ENCODE measurements around the gene PIGL. TPM values are rescaled to one million over a fixed set of nuclear protein-coding genes. Genes with fewer than 3 reads are reported as not detected.

The PIGL gene
- total RNA-seq, 1 experiment from 2014 or later = 59.2 TPM

DNA sequence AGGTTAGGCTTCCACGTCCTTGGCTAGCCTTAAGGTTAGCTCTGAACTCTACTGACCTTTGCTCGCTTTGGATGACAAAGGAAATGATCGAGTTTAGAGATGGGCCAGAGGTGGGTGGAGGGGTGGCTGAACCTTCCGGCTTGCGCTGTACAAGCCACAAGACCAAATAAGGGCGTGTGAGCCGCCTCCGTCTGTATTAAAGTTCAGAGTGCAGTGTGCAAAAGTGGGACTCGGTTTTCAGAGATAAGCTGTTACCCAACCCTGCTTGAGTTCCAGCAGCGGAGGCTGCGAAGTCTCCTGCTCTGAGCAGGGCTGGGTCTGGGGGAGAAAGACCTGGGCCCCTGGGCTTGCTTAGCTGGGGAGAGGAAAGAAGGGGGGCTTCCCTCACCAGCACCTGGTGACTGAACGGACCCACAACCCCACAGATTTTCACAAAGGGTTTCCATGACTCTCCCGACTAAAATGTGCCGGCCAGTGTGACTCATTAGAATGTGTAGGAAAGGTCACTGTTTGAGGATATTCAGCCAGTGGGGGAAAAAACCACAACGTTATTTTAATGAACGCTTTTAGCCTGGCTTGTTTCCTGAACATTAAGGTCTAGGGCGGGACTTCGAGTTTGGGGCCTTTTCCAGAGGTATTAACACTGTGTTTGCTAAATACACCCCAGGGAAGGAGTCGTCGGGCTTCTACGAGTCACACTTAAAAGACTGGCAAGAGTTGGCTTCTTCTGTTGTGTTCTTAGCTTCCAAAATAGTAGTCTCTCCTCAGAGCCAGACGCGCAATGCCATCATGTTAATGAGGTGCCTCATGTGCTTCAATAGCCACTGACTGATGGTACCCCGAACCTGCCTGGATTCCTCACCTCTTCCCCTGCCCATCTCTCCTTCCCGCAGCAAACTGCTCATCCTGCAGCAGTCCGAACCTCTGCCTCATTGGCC is 69.3 kb downstream of the PIGL start:
- BruUV-seq (replicated peaks) = no TSS peak
- peak; percentile 91 to 94 for DNase-seq
- Histone ChIP-seq H3K9me2 (ENCODE audit: insufficient read depth) (no peaks in the 10 kb centered on the region), H4K20me1 (ENCODE audit: insufficient read depth) (no peaks in the 10 kb centered on the region), H3K4me1 (replicated peaks; ENCODE audit: insufficient read depth) (peaks cover 73% of the 10 kb centered on the region), H3K36me3 (ENCODE audit: low read depth) (no peaks in the 10 kb centered on the region), H3K27ac (peak overlapping the region; percentile 98), H3F3A (ENCODE audit: insufficient read depth, low read depth) (peaks cover 48% of the 10 kb centered on the region), H3K27me3 (ENCODE audit: insufficient read depth, low read depth) (no peaks in the 10 kb centered on the region), H3K9me3 (ENCODE audit: insufficient read depth, low read depth) (no peaks in the 10 kb centered on the region), H2AFZ (peak overlapping the region; percentile 71; the same call in 1 of the 2 replicates), H3K4me2 (peak overlapping the region; percentile 77), H3K79me2 (ENCODE audit: low read depth) (no peaks in the 10 kb centered on the region), H3K4me3 (peak overlapping the region; percentile 45; the same call in 1 of the 2 replicates)
- POLR2A ChIA-PET (ENCODE audit: unreplicated experiment) = interaction anchor here (0.6 to 1.3 kb wide), 9 partner anchors 49 to 191 kb away, joined by 3 to 14 read pairs (median 5); partner anchors contain the start of genes CENPV and UBB
- no peak for TF ChIP-seq EZH2 (IDR thresholded peaks at IDR 0.05; ENCODE audit: low read depth)
- TF ChIP-seq, protein P1, sequence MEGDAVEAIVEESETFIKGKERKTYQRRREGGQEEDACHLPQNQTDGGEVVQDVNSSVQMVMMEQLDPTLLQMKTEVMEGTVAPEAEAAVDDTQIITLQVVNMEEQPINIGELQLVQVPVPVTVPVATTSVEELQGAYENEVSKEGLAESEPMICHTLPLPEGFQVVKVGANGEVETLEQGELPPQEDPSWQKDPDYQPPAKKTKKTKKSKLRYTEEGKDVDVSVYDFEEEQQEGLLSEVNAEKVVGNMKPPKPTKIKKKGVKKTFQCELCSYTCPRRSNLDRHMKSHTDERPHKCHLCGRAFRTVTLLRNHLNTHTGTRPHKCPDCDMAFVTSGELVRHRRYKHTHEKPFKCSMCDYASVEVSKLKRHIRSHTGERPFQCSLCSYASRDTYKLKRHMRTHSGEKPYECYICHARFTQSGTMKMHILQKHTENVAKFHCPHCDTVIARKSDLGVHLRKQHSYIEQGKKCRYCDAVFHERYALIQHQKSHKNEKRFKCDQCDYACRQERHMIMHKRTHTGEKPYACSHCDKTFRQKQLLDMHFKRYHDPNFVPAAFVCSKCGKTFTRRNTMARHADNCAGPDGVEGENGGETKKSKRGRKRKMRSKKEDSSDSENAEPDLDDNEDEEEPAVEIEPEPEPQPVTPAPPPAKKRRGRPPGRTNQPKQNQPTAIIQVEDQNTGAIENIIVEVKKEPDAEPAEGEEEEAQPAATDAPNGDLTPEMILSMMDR (conservative IDR thresholded peaks at IDR 0.05) = no peak
- CTCF ChIA-PET = interaction anchor here (0.5 to 1.7 kb wide), 9 partner anchors 35 to 152 kb away, joined by 3 to 8 read pairs (median 3); partner anchors contain the start of genes CENPV and PIGL
- intact Hi-C loops (cut with micrococcal nuclease; ENCODE audit: unreplicated experiment) = loop anchor here (5.0 to 10.0 kb wide), 7 partner anchors 66 to 731 kb away; partner anchors contain the start of gene CENPV

DNA sequence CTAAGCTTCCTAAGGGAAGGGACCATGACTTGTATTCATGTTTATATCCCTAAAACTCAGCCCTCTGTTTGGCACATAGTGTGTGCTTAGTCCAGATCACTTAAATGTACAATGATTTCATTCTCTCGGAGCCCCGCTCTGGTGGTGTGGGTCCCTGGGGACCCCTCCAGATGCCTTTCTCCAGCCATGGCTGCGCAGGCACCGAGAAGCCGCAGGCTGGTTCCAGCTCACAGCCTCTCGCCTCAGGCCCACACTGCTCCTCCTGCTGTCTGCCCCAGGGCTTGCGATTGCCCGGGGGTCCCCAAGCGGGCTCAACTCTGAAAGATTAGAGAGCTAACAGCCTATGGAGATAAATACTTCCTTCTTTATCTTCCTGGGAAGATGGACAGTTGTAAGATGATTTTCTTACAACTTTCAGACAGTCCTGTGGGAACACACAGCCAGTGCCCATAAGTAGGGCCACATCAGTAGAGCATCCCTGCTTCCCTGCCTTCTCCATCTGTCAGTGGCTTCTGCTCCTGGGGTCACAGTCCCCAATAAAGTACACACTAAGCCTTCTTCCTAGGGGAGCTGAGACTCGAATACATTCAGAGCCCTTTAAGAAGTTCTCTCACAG is 70.0 kb downstream of the PIGL start:
- Histone ChIP-seq H3K9me3 (ENCODE audit: insufficient read depth, low read depth) (no peaks in the 10 kb centered on the region), H3F3A (ENCODE audit: insufficient read depth, low read depth) (peaks cover 48% of the 10 kb centered on the region), H3K27ac (peak overlapping the region; percentile 98), H3K79me2 (ENCODE audit: low read depth) (no peaks in the 10 kb centered on the region), H3K4me3 (peak overlapping the region; percentile 37; the same call in 1 of the 2 replicates), H3K36me3 (ENCODE audit: low read depth) (no peaks in the 10 kb centered on the region), H2AFZ (no peak overlapping the region), H3K4me2 (peak overlapping the region; percentile 77), H4K20me1 (ENCODE audit: insufficient read depth) (no peaks in the 10 kb centered on the region), H3K9me2 (ENCODE audit: insufficient read depth) (no peaks in the 10 kb centered on the region), H3K27me3 (ENCODE audit: insufficient read depth, low read depth) (no peaks in the 10 kb centered on the region), H3K4me1 (replicated peaks; ENCODE audit: insufficient read depth) (peaks cover 67% of the 10 kb centered on the region)
- POLR2A ChIA-PET (ENCODE audit: unreplicated experiment) = interaction anchor here (0.6 to 1.0 kb wide), 5 partner anchors 9 to 115 kb away, joined by 3 to 14 read pairs (median 4); partner anchors contain the start of genes PIGL and UBB
- CTCF ChIA-PET = interaction anchor here (0.5 to 1.1 kb wide), 2 partner anchors 66 to 92 kb away, joined by 3 to 8 read pairs; partner anchors contain the start of gene CENPV
- intact Hi-C loops (cut with micrococcal nuclease; ENCODE audit: unreplicated experiment) = loop anchor here (1.0 to 10.0 kb wide), 9 partner anchors 65 to 730 kb away; partner anchors contain the start of genes CENPV, PIGL and UBB
- TF ChIP-seq EZH2 (IDR thresholded peaks at IDR 0.05; ENCODE audit: low read depth) = no peak
- TF ChIP-seq, protein P1 (conservative IDR thresholded peaks at IDR 0.05) = no peak
- DNase-seq = no peak
- BruUV-seq (replicated peaks) = TSS peak; percentile 85

DNA sequence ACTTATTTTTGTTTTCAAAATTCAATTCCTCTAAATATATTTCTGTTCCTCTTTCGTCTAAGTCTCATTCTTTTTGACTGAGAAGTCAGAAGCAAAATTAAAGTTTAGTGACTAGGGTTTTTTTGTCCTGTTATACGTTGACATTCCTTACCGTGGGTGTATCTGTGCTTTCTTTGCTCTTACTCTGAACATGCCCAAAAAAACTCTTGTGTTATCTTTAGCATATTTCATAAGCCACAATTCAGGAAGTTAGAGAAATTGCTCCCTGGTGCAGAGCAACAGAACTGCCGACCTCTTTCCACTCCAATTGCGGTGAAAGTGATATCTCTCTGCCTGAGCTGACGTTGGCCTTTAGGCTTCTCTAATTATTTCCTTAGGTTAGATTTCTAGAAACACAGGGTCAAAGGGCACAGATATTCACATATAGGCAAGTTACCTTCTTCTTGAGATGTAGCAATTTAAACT is 70.6 kb downstream of the PIGL start:
- DNase-seq = peak; percentile 58 to 82
- no peaks in the 10 kb centered on the region for H4K20me1 ChIP-seq (ENCODE audit: insufficient read depth)
- peak overlapping the region; percentile 77 for H3K4me2 ChIP-seq
- peak overlapping the region; percentile 37; the same call in 1 of the 2 replicates for H3K4me3 ChIP-seq
- H3K36me3 ChIP-seq (ENCODE audit: low read depth) = no peaks in the 10 kb centered on the region
- TF ChIP-seq, protein P1 (conservative IDR thresholded peaks at IDR 0.05) = no peak
- no peak for TF ChIP-seq EZH2 (IDR thresholded peaks at IDR 0.05; ENCODE audit: low read depth)
- peaks cover 44% of the 10 kb centered on the region for H3F3A ChIP-seq (ENCODE audit: insufficient read depth, low read depth)
- H3K79me2 ChIP-seq (ENCODE audit: low read depth) = no peaks in the 10 kb centered on the region
- H3K27me3 ChIP-seq (ENCODE audit: insufficient read depth, low read depth) = no peaks in the 10 kb centered on the region
- no peak overlapping the region for H2AFZ ChIP-seq
- H3K9me3 ChIP-seq (ENCODE audit: insufficient read depth, low read depth) = no peaks in the 10 kb centered on the region
- H3K9me2 ChIP-seq (ENCODE audit: insufficient read depth) = no peaks in the 10 kb centered on the region
- ChIA-PET POLR2A (ENCODE audit: unreplicated experiment) (interaction anchor here (0.6 to 1.0 kb wide), 4 partner anchors 9 to 106 kb away, joined by 4 to 16 read pairs (median 7); partner anchors contain the start of gene PIGL), CTCF (interaction anchor here (1.1 kb wide), 1 partner anchor 65 kb away, joined by 8 read pairs; the partner anchor contains the start of gene CENPV)
- BruUV-seq (replicated peaks) = no TSS peak
- peak overlapping the region; percentile 98 for H3K27ac ChIP-seq
- intact Hi-C loops (cut with micrococcal nuclease; ENCODE audit: unreplicated experiment) = loop anchor here (1.0 to 10.0 kb wide), 9 partner anchors 65 to 730 kb away; partner anchors contain the start of genes CENPV, PIGL and UBB
- H3K4me1 ChIP-seq (replicated peaks; ENCODE audit: insufficient read depth) = peaks cover 61% of the 10 kb centered on the region

All from PC-9 (cell line).